ENCODE results near the gene HS3ST4. TPM values are rescaled to one million over a fixed set of nuclear protein-coding genes. Genes with fewer than 3 reads are reported as not detected.

HS3ST4 gene
- total RNA-seq, 4 donors from 2014 or later: 0.11 TPM; not detected in 3

DNA sequence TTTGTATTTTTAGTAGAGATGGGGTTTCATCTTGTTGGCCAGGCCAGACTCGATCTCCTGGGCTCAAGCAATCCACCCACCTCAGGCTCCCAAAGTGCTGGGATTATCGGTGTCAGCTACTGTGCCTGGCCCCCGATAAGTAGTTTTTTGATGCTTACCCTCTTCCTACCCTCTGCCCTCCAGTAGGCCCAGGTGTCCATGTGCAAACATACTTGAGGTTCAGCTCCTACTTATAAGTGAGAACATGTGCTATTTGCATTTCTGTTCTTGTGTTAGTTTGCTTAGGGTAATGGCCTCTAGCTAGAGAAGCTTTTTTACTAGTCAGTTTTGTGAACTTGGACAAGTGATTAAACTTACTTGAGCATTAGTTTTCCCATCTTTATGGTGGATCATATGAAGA is 136.8 kb downstream of the HS3ST4 start:
- TF ChIP-seq, protein P1, sequence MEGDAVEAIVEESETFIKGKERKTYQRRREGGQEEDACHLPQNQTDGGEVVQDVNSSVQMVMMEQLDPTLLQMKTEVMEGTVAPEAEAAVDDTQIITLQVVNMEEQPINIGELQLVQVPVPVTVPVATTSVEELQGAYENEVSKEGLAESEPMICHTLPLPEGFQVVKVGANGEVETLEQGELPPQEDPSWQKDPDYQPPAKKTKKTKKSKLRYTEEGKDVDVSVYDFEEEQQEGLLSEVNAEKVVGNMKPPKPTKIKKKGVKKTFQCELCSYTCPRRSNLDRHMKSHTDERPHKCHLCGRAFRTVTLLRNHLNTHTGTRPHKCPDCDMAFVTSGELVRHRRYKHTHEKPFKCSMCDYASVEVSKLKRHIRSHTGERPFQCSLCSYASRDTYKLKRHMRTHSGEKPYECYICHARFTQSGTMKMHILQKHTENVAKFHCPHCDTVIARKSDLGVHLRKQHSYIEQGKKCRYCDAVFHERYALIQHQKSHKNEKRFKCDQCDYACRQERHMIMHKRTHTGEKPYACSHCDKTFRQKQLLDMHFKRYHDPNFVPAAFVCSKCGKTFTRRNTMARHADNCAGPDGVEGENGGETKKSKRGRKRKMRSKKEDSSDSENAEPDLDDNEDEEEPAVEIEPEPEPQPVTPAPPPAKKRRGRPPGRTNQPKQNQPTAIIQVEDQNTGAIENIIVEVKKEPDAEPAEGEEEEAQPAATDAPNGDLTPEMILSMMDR (IDR thresholded peaks at IDR 0.05): no peak
- TF ChIP-seq POLR2A (IDR thresholded peaks at IDR 0.05): no peak
- WGBS, 2 donors: 84 to 88% methylated on average over 3 of the region's 3 CpGs
- Histone ChIP-seq H3K27me3 (no peaks in the 10 kb centered on the region), H3K4me3 (replicated peaks in 1 of 3) (no peak overlapping the region), H3K27ac (no peak overlapping the region), H3K9me3 (no peaks in the 10 kb centered on the region), H3K4me1 (no peaks in the 10 kb centered on the region), H3K36me3 (no peaks in the 10 kb centered on the region)
- intact Hi-C loops (cut with DNase I): no loop called here
- no peak for DNase-seq

DNA sequence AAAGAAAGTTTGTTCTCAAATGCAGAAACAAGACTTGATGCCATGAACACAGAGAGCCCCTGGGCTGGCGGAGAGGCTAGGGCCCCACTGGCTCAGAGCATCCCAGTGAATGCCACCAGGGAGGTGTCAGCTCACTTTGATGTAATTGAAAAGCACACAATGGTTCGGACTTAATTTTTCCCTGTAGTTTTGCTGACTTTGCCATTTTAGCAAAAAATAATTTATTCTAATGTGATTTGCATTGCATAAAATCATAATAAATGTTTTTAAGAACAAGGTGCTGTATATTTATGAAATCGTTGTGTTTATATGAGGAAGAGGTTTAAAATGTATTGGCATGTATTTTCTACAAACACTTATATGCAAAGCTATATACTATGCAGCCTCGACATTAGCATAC is 140.5 kb downstream of the HS3ST4 start:
- intact Hi-C loops (cut with DNase I): loop anchor here (10.0 kb wide), 1 partner anchor 1283 kb away; no protein-coding TSS in a partner anchor
- Histone ChIP-seq H3K27me3 (no peaks in the 10 kb centered on the region), H3K4me1 (no peaks in the 10 kb centered on the region), H3K4me3 (replicated peaks in 1 of 3) (no peak overlapping the region), H3K36me3 (no peaks in the 10 kb centered on the region), H3K27ac (no peak overlapping the region), H3K9me3 (no peaks in the 10 kb centered on the region)
- TF ChIP-seq, protein P1 (IDR thresholded peaks at IDR 0.05): no peak
- TF ChIP-seq POLR2A (IDR thresholded peaks at IDR 0.05): no peak
- WGBS, 2 donors: 79 to 80% methylated on average over 4 of the region's 4 CpGs
- DNase-seq: no peak

DNA sequence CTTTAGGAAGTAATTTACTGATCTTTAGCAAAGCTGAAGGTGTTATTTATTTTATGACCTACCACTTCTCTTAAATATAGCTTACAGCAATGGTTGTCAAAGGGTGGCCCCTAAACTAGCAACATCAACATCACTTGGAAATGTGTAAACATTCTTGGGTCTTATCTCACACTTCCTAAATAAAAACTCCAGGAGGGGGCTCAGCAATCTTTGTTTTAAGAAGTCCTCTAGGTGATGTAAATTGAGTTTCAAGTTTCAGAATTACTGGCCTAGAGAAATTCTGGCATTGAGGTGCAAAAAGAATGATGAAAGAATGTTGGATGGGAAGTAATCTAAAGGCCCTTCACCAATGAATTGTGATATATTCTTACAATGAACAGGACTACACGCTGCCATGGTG is 142.3 kb downstream of the HS3ST4 start:
- no peaks in the 10 kb centered on the region for H3K36me3 ChIP-seq
- no peak overlapping the region for H3K27ac ChIP-seq
- 72 to 74% methylated on average over 1 of the region's 1 CpG for WGBS, 2 donors
- H3K9me3 ChIP-seq: no peaks in the 10 kb centered on the region
- H3K4me3 ChIP-seq (replicated peaks in 1 of 3): no peak overlapping the region
- intact Hi-C loops (cut with DNase I): loop anchor here (10.0 kb wide), 1 partner anchor 1281 kb away; no protein-coding TSS in a partner anchor
- no peaks in the 10 kb centered on the region for H3K4me1 ChIP-seq
- DNase-seq: no peak
- TF ChIP-seq, protein P1 (IDR thresholded peaks at IDR 0.05): no peak
- TF ChIP-seq POLR2A (IDR thresholded peaks at IDR 0.05): no peak
- no peaks in the 10 kb centered on the region for H3K27me3 ChIP-seq

DNA sequence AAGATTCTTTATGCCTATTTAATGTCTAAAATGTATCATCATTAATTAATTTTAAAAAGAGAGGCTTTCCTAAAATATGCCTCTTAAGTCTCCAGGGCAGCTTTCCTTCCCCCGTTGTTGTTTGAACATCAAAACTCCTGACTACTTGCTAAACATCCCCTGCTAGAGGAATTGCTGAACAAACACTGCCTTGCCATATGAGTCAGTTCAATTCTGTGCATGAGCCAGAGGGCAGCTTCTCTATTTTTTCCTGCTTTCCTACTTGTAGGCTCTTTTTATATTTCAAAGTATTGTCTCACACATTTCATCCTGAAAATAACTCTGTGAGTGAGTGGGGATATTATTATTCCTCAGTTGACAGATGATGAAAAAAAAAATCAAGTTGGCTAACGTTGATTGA is 143.4 kb downstream of the HS3ST4 start:
- WGBS, 2 donors: 32 to 38% methylated on average over 2 of the region's 2 CpGs
- no peaks in the 10 kb centered on the region for H3K27me3 ChIP-seq
- DNase-seq: no peak
- no peaks in the 10 kb centered on the region for H3K36me3 ChIP-seq
- no peaks in the 10 kb centered on the region for H3K9me3 ChIP-seq
- no peak overlapping the region for H3K4me3 ChIP-seq (replicated peaks in 1 of 3)
- no peak overlapping the region for H3K27ac ChIP-seq
- H3K4me1 ChIP-seq: no peaks in the 10 kb centered on the region
- intact Hi-C loops (cut with DNase I): loop anchor here (10.0 kb wide), 1 partner anchor 1280 kb away; no protein-coding TSS in a partner anchor
- TF ChIP-seq POLR2A (IDR thresholded peaks at IDR 0.05): no peak
- TF ChIP-seq, protein P1 (IDR thresholded peaks at IDR 0.05): no peak

DNA sequence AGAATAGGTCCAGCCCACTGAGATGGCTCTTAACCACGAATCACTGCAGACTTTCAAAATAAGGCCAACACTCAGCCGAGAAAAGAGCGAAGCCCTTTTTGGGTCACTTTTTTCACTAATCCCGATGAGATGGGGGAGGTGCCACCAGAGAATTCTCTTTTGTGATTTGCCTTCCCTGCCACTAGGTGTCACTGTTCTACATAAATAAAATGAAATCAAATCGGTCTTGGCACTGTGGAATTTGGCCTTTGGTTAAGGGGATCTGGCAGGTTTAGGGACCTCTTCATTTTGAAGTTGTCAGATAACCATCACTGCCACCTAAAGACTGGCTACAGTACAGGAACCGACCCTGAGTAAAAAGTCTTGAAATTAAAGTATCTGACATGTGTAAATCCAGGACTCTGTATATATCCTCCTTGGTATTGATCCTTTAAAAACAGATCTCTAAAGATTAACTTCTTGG is 147.0 kb downstream of the HS3ST4 start:
- no peak overlapping the region for H3K27ac ChIP-seq
- no peak overlapping the region for H3K4me3 ChIP-seq (replicated peaks in 1 of 3)
- no peaks in the 10 kb centered on the region for H3K4me1 ChIP-seq
- H3K27me3 ChIP-seq: no peaks in the 10 kb centered on the region
- TF ChIP-seq, protein P1 (IDR thresholded peaks at IDR 0.05): peak; percentile 40 to 72 (median 60)
- no peak for TF ChIP-seq POLR2A (IDR thresholded peaks at IDR 0.05)
- WGBS, 2 donors: 11 to 14% methylated on average over 6 of the region's 6 CpGs
- intact Hi-C loops (cut with DNase I): loop anchor here (10.0 kb wide), 1 partner anchor 1276 kb away; no protein-coding TSS in a partner anchor
- H3K36me3 ChIP-seq: no peaks in the 10 kb centered on the region
- no peaks in the 10 kb centered on the region for H3K9me3 ChIP-seq
- peak; percentile 8 for DNase-seq

Data from thyroid gland (tissue), 4 donors.